Measurements from ENCODE around the gene HOXB5. TPM values are rescaled to one million over a fixed set of nuclear protein-coding genes. Genes with fewer than 3 reads are reported as not detected.

The HOXB5 gene
- total RNA-seq, 1 experiment from 2014 or later: 19.8 TPM

DNA sequence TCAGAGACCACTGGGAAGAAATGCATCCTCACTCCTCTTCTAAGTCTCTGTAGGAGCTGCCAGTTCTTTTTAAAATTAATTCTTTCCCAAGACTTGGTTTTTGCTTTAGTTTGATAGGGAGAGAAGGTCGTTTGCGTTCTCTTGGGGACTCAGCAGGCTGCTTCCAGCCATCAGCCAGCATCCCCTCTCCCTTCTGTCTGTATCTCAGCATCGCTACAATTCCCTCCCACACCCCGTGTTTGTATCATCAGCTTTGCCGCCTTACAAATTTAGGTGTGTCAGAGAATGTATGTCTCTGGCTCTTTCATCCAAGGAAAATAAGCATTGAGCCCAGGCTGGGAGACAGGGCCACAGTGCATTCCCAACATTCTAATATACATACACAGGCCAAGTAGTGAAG lies 5.8 kb upstream of the HOXB5 start:
- ChIA-PET CTCF (no interaction called here), RAD21 (ENCODE audit: low non-redundant PET in 1 of 2, low total read pairs in 2 of 2, uncharacterized antibody in 2 of 2, unreplicated experiment in 2 of 2) (interaction anchor here in 1 of 2 experiments (0.6 kb wide), 1 partner anchor 15 kb away, joined by 4 read pairs; no protein-coding TSS in a partner anchor), POLR2A (no interaction called here)
- intact Hi-C loops (cut with micrococcal nuclease): no loop called here
- ATAC-seq (no peak), DNase-seq (ENCODE audit: low read depth, low spot score) (no peak)
- Histone ChIP-seq H3K4me3 (replicated peaks in 1 of 2; ENCODE audit: low read depth in 1 of 2, low read length in 2 of 2) (no peak overlapping the region), H3K9me3 (ENCODE audit: control insufficient read depth in 1 of 2, insufficient read depth in 1 of 2, low read depth in 1 of 2, low read length in 2 of 2) (no peaks in the 10 kb centered on the region), H3K36me3 (ENCODE audit: control insufficient read depth in 1 of 2, insufficient read depth in 2 of 2, low read length in 2 of 2) (peaks cover 22 to 24% of the 10 kb centered on the region in 2 experiments; a peak in 3 of 4 replicates), H3K79me2 (ENCODE audit: insufficient read depth, low read length) (peaks cover 100% of the 10 kb centered on the region), H2AFZ (ENCODE audit: low read depth, low read length, poor library complexity, severe bottlenecking) (no peak overlapping the region), H4K20me1 (ENCODE audit: insufficient read depth) (peaks cover 4% of the 10 kb centered on the region; the same call in 1 of the 2 replicates), H3K9me2 (ENCODE audit: insufficient read depth) (no peaks in the 10 kb centered on the region), H3K9ac (ENCODE audit: low read length) (no peak overlapping the region), H3K4me2 (ENCODE audit: low read length) (no peak overlapping the region), H3K27me3 (ENCODE audit: insufficient read depth, low read length) (no peaks in the 10 kb centered on the region), H3K4me1 (ENCODE audit: control insufficient read depth in 1 of 2, insufficient read depth in 2 of 2, low read length in 2 of 2) (peaks cover 23 to 32% of the 10 kb centered on the region in 2 experiments), H3K27ac (ENCODE audit: low read depth, low read length) (0 out of 2 replicates have a peak overlapping the region, but pooled peaks have one; percentile 47)
- BruUV-seq (replicated peaks): no TSS peak
- TF ChIP-seq YY1 (IDR thresholded peaks at IDR 0.05; ENCODE audit: extremely low read depth, insufficient replicate concordance, low read depth, low read length) (no peak), JUND (IDR thresholded peaks at IDR 0.05) (no peak), EGR1 (IDR thresholded peaks at IDR 0.05; ENCODE audit: low read depth) (no peak), FOSL1 (IDR thresholded peaks at IDR 0.05; ENCODE audit: low read depth) (no peak), SRF (IDR thresholded peaks at IDR 0.05; ENCODE audit: low read depth) (no peak), ZNF274 (IDR thresholded peaks at IDR 0.05; ENCODE audit: low read depth, low read length) (no peak), TCF7L2 (IDR thresholded peaks at IDR 0.05; ENCODE audit: borderline replicate concordance, extremely low read depth, insufficient read depth, insufficient read length) (no peak)
- TF ChIP-seq, protein P1, sequence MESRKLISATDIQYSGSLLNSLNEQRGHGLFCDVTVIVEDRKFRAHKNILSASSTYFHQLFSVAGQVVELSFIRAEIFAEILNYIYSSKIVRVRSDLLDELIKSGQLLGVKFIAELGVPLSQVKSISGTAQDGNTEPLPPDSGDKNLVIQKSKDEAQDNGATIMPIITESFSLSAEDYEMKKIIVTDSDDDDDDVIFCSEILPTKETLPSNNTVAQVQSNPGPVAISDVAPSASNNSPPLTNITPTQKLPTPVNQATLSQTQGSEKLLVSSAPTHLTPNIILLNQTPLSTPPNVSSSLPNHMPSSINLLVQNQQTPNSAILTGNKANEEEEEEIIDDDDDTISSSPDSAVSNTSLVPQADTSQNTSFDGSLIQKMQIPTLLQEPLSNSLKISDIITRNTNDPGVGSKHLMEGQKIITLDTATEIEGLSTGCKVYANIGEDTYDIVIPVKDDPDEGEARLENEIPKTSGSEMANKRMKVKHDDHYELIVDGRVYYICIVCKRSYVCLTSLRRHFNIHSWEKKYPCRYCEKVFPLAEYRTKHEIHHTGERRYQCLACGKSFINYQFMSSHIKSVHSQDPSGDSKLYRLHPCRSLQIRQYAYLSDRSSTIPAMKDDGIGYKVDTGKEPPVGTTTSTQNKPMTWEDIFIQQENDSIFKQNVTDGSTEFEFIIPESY (IDR thresholded peaks at IDR 0.05; ENCODE audit: extremely low read depth, insufficient replicate concordance, low read length): no peak
- TF ChIP-seq, protein P2, sequence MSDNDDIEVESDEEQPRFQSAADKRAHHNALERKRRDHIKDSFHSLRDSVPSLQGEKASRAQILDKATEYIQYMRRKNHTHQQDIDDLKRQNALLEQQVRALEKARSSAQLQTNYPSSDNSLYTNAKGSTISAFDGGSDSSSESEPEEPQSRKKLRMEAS (IDR thresholded peaks at IDR 0.05): no peak

Measured in HCT116 (cell line).